ENCODE results near the gene TRIM31.

GRCh38 chr6:30158475-30159040 lies 45.7 kb upstream of the TRIM31 start:
- no peak for TF ChIP-seq EP300 (IDR thresholded peaks at IDR 0.05)
- TF ChIP-seq CTCF (IDR thresholded peaks at IDR 0.05): no peak
- no peak for TF ChIP-seq POLR2AphosphoS5 (IDR thresholded peaks at IDR 0.05)
- no peak for TF ChIP-seq POLR2A (IDR thresholded peaks at IDR 0.05)

Data from gastroesophageal sphincter (tissue), 3 donors.